Keratinocyte (primary cell): ENCODE results near the gene NID2. TPM values are rescaled to one million over a fixed set of nuclear protein-coding genes. Genes with fewer than 3 reads are reported as not detected.

Experiments
- DNase-seq: peaks from one replicate; pipeline ENCODE4 v3.0.0-alpha.2; 2011; ENCODE audit warnings: low read depth, missing footprints, low spot score
- FAIRE-seq: peaks from 2 replicates; lab custom pipeline; 2011; peaks lifted over from hg19 to GRCh38; lab: Jason Lieb, UNC
- H2AFZ ChIP-seq: 2 replicates; pipeline ENCODE4 v1.6.0; 2012; ENCODE audit warnings: low read length, control low read depth, inconsistent platforms; ENCODE audit not compliant: control insufficient read depth
- H3K27ac ChIP-seq: 2 replicates; pipeline ENCODE4 v1.5.1; 2011; ENCODE audit warnings: low read length; ENCODE audit not compliant: control insufficient read depth, insufficient read depth
- H3K27me3 ChIP-seq: 3 replicates; pipeline ENCODE4 v1.6.0; 2011; ENCODE audit warnings: low read length; ENCODE audit not compliant: control insufficient read depth, insufficient read depth; ENCODE audit errors: extremely low read depth
- H3K36me3 ChIP-seq, 2 experiments: 2 replicates in 1 of 2; 3 replicates in 1 of 2; pipeline ENCODE4 v1.5.1; 2011; ENCODE audit warnings: low read length in 2 of 2, mild to moderate bottlenecking in 1 of 2; ENCODE audit not compliant: control insufficient read depth in 2 of 2, insufficient read depth in 2 of 2; ENCODE audit errors: extremely low read depth in 1 of 2
- H3K4me1 ChIP-seq: 3 replicates; pipeline ENCODE4 v1.5.1; 2011; ENCODE audit warnings: low read length; ENCODE audit not compliant: control insufficient read depth, insufficient read depth; ENCODE audit errors: extremely low read depth
- H3K4me2 ChIP-seq: 3 replicates; pipeline ENCODE4 v1.6.0; 2011; ENCODE audit warnings: low read depth, low read length; ENCODE audit not compliant: control insufficient read depth, insufficient read depth; ENCODE audit errors: extremely low read depth
- H3K4me3 ChIP-seq, 3 experiments: fragments of 200-600 bp in 1 of 3; sonication (generic) in 1 of 3; 2 replicates in 2 of 3; 3 replicates in 1 of 3; pipeline ENCODE4 v1.5.1; 2011 to 2016; ENCODE audit warnings: low read length in 3 of 3, mild to moderate bottlenecking in 3 of 3, control low read depth in 2 of 3, inconsistent platforms in 1 of 3, low read depth in 1 of 3, mixed read lengths in 1 of 3, mixed run types in 1 of 3, moderate library complexity in 1 of 3; ENCODE audit not compliant: control insufficient read depth in 2 of 3, insufficient read depth in 2 of 3; ENCODE audit errors: extremely low read depth in 1 of 3
- H3K79me2 ChIP-seq: 2 replicates; pipeline ENCODE4 v1.6.0; 2012; ENCODE audit warnings: low read length; ENCODE audit not compliant: control insufficient read depth, insufficient read depth
- H3K9ac ChIP-seq: 3 replicates; pipeline ENCODE4 v1.6.0; 2011; ENCODE audit warnings: low read length; ENCODE audit not compliant: control insufficient read depth, insufficient read depth; ENCODE audit errors: extremely low read depth
- H3K9me1 ChIP-seq: 3 replicates; pipeline ENCODE4 v1.6.0; 2011; ENCODE audit warnings: low read length; ENCODE audit not compliant: control insufficient read depth, insufficient read depth; ENCODE audit errors: extremely low read depth
- H3K9me3 ChIP-seq: 2 replicates; pipeline ENCODE4 v1.5.1; 2012; ENCODE audit warnings: low read depth, low read length; ENCODE audit not compliant: control insufficient read depth
- H4K20me1 ChIP-seq: 3 replicates; pipeline ENCODE4 v1.6.0; 2011; ENCODE audit warnings: low read length; ENCODE audit not compliant: control insufficient read depth, insufficient read depth; ENCODE audit errors: extremely low read depth
- EZH2 ChIP-seq: IDR thresholded peaks from one replicate; pipeline ENCODE4 v1.6.1; 2012; ENCODE audit warnings: inconsistent platforms, mild to moderate bottlenecking, low read length, moderate library complexity
- dilution Hi-C: fragments of 300-500 bp; cut with MboI; formaldehyde crosslinking; loops from one replicate; pipeline ENCODE4 v1.7.0; 2020; ENCODE audit warnings: low sequenced_read_pairs; ENCODE audit not compliant: extremely low pct_ligation_motif_present
- polyA plus RNA-seq, 5 experiments: library from polyadenylated mRNA; depleted of rRNA in 3 of 5; stranded (reverse) in 3 of 5; stranded (forward) in 1 of 5; unstranded in 1 of 5; fragments of >200 nt; gene quantifications; 1 replicate in 1 of 5; 2 replicates in 3 of 5; 3 replicates in 1 of 5; pipeline versions ENCODE4 v1.2.1 to v1.2.3, GENCODE V29; 2011 to 2012; ENCODE audit warnings: missing spikeins in 2 of 5, low read depth in 1 of 5, low replicate concordance in 1 of 5
- TF ChIP-seq, protein P1 (sequence below), 3 experiments: IDR thresholded peaks in 1 of 3; conservative IDR thresholded peaks in 1 of 3; optimal IDR thresholded peaks in 1 of 3; 2 replicates in 2 of 3; 3 replicates in 1 of 3; pipeline versions ENCODE3 to v1.5.1; 2011; ENCODE audit warnings: low read length in 3 of 3, mild to moderate bottlenecking in 3 of 3, moderate library complexity in 2 of 3, control low read depth in 1 of 3, inconsistent platforms in 1 of 3; ENCODE audit not compliant: insufficient read depth in 2 of 3; ENCODE audit errors: extremely low read depth in 1 of 3

The NID2 gene
- polyA plus RNA-seq, 1 donor (not counting 4 experiments of a cell fraction or from before 2014, with no cell fraction given) = 1.7 TPM

DNA sequence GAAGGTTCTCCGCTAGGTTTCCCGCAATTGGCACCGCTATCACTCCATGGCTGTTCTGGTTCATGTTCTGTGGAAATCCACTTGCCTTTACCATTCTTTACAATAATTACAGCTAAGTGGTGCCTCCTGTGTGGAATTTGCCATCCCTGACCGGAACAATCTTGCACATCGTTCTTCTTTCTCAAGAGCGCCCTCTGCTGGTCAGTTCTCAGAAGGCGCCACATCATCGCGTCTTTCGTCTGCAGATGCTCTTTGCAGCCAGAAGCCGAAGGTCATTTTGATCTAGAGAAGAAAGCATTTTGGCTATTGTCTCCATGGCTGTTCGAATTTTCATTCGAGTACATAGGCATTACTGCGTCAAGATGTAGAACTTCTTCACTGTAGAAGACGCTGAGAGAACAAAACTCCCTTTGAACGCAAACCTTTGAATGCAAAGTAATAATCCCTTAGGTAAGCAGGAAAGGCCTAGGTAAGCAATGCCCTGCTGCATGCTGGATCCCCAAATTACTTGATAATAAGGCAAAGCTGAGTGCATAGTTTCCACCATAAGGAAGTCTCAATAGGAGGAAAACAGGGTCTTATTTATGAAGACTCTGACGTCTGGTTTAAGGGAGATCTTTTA, 89.7 kb downstream of the NID2 start:
- H3K9me1 ChIP-seq = no peaks in the 10 kb centered on the region
- no peaks in the 10 kb centered on the region for H3K4me1 ChIP-seq
- no peak overlapping the region for H2AFZ ChIP-seq
- no peaks in the 10 kb centered on the region for H3K9me3 ChIP-seq
- H3K79me2 ChIP-seq = no peaks in the 10 kb centered on the region
- DNase-seq = peak; percentile 25
- dilution Hi-C loops = no loop called here
- H3K36me3 ChIP-seq = no peaks in the 10 kb centered on the region
- no peak overlapping the region for H3K4me3 ChIP-seq
- H3K9ac ChIP-seq = no peak overlapping the region
- H3K27ac ChIP-seq = no peak overlapping the region
- H3K27me3 ChIP-seq = peaks cover 5% of the 10 kb centered on the region
- no peak for TF ChIP-seq EZH2
- TF ChIP-seq, protein P1, sequence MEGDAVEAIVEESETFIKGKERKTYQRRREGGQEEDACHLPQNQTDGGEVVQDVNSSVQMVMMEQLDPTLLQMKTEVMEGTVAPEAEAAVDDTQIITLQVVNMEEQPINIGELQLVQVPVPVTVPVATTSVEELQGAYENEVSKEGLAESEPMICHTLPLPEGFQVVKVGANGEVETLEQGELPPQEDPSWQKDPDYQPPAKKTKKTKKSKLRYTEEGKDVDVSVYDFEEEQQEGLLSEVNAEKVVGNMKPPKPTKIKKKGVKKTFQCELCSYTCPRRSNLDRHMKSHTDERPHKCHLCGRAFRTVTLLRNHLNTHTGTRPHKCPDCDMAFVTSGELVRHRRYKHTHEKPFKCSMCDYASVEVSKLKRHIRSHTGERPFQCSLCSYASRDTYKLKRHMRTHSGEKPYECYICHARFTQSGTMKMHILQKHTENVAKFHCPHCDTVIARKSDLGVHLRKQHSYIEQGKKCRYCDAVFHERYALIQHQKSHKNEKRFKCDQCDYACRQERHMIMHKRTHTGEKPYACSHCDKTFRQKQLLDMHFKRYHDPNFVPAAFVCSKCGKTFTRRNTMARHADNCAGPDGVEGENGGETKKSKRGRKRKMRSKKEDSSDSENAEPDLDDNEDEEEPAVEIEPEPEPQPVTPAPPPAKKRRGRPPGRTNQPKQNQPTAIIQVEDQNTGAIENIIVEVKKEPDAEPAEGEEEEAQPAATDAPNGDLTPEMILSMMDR (optimal IDR thresholded peaks at IDR 0.05 in 1 of 3, IDR thresholded peaks at IDR 0.05 in 1 of 3, conservative IDR thresholded peaks at IDR 0.05 in 1 of 3; ENCODE audit: extremely low read depth in 1 of 3, insufficient read depth in 2 of 3, low read length in 3 of 3) = peak; percentile 82 to 92 (median 89)
- H3K4me2 ChIP-seq = no peak overlapping the region
- H4K20me1 ChIP-seq = no peaks in the 10 kb centered on the region
- FAIRE-seq = peak; percentile 94

GRCh38 chr14:51978681-51979085, 90.2 kb downstream of the NID2 start:
- FAIRE-seq (no peak), DNase-seq (no peak)
- Histone ChIP-seq H4K20me1 (no peaks in the 10 kb centered on the region), H3K27me3 (peaks cover 5% of the 10 kb centered on the region), H3K9ac (no peak overlapping the region), H3K27ac (no peak overlapping the region), H3K79me2 (no peaks in the 10 kb centered on the region), H3K4me1 (no peaks in the 10 kb centered on the region), H3K36me3 (no peaks in the 10 kb centered on the region), H3K9me1 (no peaks in the 10 kb centered on the region), H3K4me2 (no peak overlapping the region), H2AFZ (no peak overlapping the region), H3K9me3 (no peaks in the 10 kb centered on the region), H3K4me3 (no peak overlapping the region)
- dilution Hi-C loops = no loop called here
- TF ChIP-seq, protein P1 (optimal IDR thresholded peaks at IDR 0.05 in 1 of 3, IDR thresholded peaks at IDR 0.05 in 1 of 3, conservative IDR thresholded peaks at IDR 0.05 in 1 of 3; ENCODE audit: extremely low read depth in 1 of 3, insufficient read depth in 2 of 3, low read length in 3 of 3) = no peak
- TF ChIP-seq EZH2 = no peak
